ENCODE measurements around the gene TTBK1. TPM values are rescaled to one million over a fixed set of nuclear protein-coding genes. Genes with fewer than 3 reads are reported as not detected.

TTBK1 gene
- total and polyA plus RNA-seq, 5 donors, result 0.29 to 0.69 (median 0.50) TPM

DNA sequence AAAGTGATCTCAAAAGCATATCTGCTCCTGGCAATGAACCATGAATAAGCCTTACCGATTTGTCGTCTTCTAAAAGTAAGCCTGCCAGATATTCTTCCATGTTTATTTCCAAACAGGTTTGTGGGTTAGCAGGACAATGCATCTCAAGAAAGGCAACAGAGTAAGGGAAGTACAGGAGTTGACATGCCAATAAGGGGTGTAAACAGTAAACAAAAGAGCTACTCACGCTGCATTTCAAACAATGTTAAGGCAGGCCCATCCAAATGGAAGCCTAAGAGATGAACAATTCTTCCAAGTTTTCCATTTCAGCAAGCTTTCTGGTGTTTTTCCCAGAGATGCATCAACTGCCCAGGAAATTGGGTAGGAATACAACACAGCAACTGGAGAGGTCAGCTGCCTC, 93.1 kb downstream of the TTBK1 start:
- Histone ChIP-seq H3K4me1 (ENCODE audit: control insufficient read depth, insufficient read depth, low read length) (no peaks in the 10 kb centered on the region), H3K27me3 (ENCODE audit: control insufficient read depth, insufficient read depth) (no peaks in the 10 kb centered on the region), H3K27ac (ENCODE audit: low read length) (no peak overlapping the region), H3K4me3 (ENCODE audit: low read length) (no peak overlapping the region), H3K9me3 (ENCODE audit: control insufficient read depth, low read length) (no peaks in the 10 kb centered on the region)
- WGBS, result 37% methylated on average over 3 of the region's 3 CpGs
- DNase-seq, result no peak
- intact Hi-C loops (cut with DNase I), result loop anchor here (5.0 to 10.0 kb wide), 2 partner anchors 72 to 74 kb away; no protein-coding TSS in a partner anchor
- no peak for ATAC-seq

Other genes starting within 250 kb of the TTBK1 start
- 10 to 100 TPM; 29.9 to 44.4 (median 34.6) TPM for gene MEA1, start 229.5 kb upstream of the TTBK1 start, total RNA-seq
- 59.3 TPM for gene MEA1, start 229.5 kb upstream of the TTBK1 start, polyA plus RNA-seq
- 100 to 1,000 TPM in 3 of 4 donors, 10 to 100 TPM in 1; 97.3 to 176 (median 138) TPM for gene KLHDC3, start 229.2 kb upstream of the TTBK1 start, total RNA-seq
- gene KLHDC3, start 229.2 kb upstream of the TTBK1 start, polyA plus RNA-seq, result 170 TPM
- 10 to 100 TPM; 28.2 to 34.3 (median 29.6) TPM for gene RRP36, start 221.9 kb upstream of the TTBK1 start, total RNA-seq
- 27.2 TPM for gene RRP36, start 221.9 kb upstream of the TTBK1 start, polyA plus RNA-seq
- 1 to 10 TPM; 6.7 to 9.6 (median 9.2) TPM for gene CUL7, start 189.6 kb upstream of the TTBK1 start, total RNA-seq
- 4.5 TPM for gene CUL7, start 189.6 kb upstream of the TTBK1 start, polyA plus RNA-seq
- gene MRPL2, start 184.0 kb upstream of the TTBK1 start, total RNA-seq, result 10 to 100 TPM; 83.2 to 94.2 (median 87.8) TPM
- 92.7 TPM for gene MRPL2, start 184.0 kb upstream of the TTBK1 start, polyA plus RNA-seq
- gene KLC4, start 183.8 kb upstream of the TTBK1 start, total RNA-seq, result 10 to 100 TPM; 36.9 to 51.2 (median 40.1) TPM
- 32.4 TPM for gene KLC4, start 183.8 kb upstream of the TTBK1 start, polyA plus RNA-seq
- 1 to 10 TPM; 5.8 to 9.4 (median 8.2) TPM for gene PTK7, start 167.2 kb upstream of the TTBK1 start, total RNA-seq
- gene PTK7, start 167.2 kb upstream of the TTBK1 start, polyA plus RNA-seq, result 4.1 TPM
- gene SRF, start 72.2 kb upstream of the TTBK1 start, total RNA-seq, result 100 to 1,000 TPM in 1 of 4 donors, 10 to 100 TPM in 3; 64.7 to 114 (median 72.7) TPM
- gene SRF, start 72.2 kb upstream of the TTBK1 start, polyA plus RNA-seq, result 55.3 TPM
- gene CUL9, start 61.3 kb upstream of the TTBK1 start, total RNA-seq, result 10 to 100 TPM; 14.6 to 18.7 (median 16.3) TPM
- 15.7 TPM for gene CUL9, start 61.3 kb upstream of the TTBK1 start, polyA plus RNA-seq
- 10 to 100 TPM; 25.7 to 43.2 (median 33.8) TPM for gene DNPH1, start 14.0 kb upstream of the TTBK1 start, total RNA-seq
- gene DNPH1, start 14.0 kb upstream of the TTBK1 start, polyA plus RNA-seq, result 60.4 TPM
- not detected for gene SLC22A7, start 54.8 kb downstream of the TTBK1 start, total RNA-seq
- gene SLC22A7, start 54.8 kb downstream of the TTBK1 start, polyA plus RNA-seq, result not detected
- 1 to 10 TPM; 1.5 to 3.4 (median 2.7) TPM for gene CRIP3, start 65.3 kb downstream of the TTBK1 start, total RNA-seq
- gene CRIP3, start 65.3 kb downstream of the TTBK1 start, polyA plus RNA-seq, result 2.6 TPM
- 10 to 100 TPM in 3 of 4 donors, 1 to 10 TPM in 1; 9.2 to 14.0 (median 11.4) TPM for gene ZNF318, start 126.2 kb downstream of the TTBK1 start, total RNA-seq
- 4.6 TPM for gene ZNF318, start 126.2 kb downstream of the TTBK1 start, polyA plus RNA-seq
- 10 to 100 TPM; 11.0 to 16.0 (median 14.0) TPM for gene ABCC10, start 184.1 kb downstream of the TTBK1 start, total RNA-seq
- 12.7 TPM for gene ABCC10, start 184.1 kb downstream of the TTBK1 start, polyA plus RNA-seq
- gene DLK2, start 212.1 kb downstream of the TTBK1 start, total RNA-seq, result under 1 TPM in 3 of 4 donors, not detected in 1; 0.42 to 0.49 (median 0.47) TPM
- gene DLK2, start 212.1 kb downstream of the TTBK1 start, polyA plus RNA-seq, result 1.1 TPM
- 10 to 100 TPM; 17.2 to 23.9 (median 20.1) TPM for gene TJAP1, start 234.1 kb downstream of the TTBK1 start, total RNA-seq
- gene TJAP1, start 234.1 kb downstream of the TTBK1 start, polyA plus RNA-seq, result 15.5 TPM

Data from right cardiac atrium (tissue), 5 donors.